ENCODE results near the gene DNAJB8. TPM values are rescaled to one million over a fixed set of nuclear protein-coding genes. Genes with fewer than 3 reads are reported as not detected.

Gene DNAJB8
- total and polyA plus RNA-seq, 9 of the 15 experiments (the other 6 are each of a cell fraction or from before 2014, with no cell fraction given), result not detected

GRCh38 chr3:128496602-128497304, 30.1 kb upstream of the DNAJB8 start (continued):
- TF ChIP-seq, protein P1, sequence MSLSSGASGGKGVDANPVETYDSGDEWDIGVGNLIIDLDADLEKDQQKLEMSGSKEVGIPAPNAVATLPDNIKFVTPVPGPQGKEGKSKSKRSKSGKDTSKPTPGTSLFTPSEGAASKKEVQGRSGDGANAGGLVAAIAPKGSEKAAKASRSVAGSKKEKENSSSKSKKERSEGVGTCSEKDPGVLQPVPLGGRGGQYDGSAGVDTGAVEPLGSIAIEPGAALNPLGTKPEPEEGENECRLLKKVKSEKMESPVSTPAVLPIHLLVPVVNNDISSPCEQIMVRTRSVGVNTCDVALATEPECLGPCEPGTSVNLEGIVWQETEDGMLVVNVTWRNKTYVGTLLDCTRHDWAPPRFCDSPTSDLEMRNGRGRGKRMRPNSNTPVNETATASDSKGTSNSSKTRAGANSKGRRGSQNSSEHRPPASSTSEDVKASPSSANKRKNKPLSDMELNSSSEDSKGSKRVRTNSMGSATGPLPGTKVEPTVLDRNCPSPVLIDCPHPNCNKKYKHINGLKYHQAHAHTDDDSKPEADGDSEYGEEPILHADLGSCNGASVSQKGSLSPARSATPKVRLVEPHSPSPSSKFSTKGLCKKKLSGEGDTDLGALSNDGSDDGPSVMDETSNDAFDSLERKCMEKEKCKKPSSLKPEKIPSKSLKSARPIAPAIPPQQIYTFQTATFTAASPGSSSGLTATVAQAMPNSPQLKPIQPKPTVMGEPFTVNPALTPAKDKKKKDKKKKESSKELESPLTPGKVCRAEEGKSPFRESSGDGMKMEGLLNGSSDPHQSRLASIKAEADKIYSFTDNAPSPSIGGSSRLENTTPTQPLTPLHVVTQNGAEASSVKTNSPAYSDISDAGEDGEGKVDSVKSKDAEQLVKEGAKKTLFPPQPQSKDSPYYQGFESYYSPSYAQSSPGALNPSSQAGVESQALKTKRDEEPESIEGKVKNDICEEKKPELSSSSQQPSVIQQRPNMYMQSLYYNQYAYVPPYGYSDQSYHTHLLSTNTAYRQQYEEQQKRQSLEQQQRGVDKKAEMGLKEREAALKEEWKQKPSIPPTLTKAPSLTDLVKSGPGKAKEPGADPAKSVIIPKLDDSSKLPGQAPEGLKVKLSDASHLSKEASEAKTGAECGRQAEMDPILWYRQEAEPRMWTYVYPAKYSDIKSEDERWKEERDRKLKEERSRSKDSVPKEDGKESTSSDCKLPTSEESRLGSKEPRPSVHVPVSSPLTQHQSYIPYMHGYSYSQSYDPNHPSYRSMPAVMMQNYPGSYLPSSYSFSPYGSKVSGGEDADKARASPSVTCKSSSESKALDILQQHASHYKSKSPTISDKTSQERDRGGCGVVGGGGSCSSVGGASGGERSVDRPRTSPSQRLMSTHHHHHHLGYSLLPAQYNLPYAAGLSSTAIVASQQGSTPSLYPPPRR (CRISPR knock-in tag; IDR thresholded peaks at IDR 0.05; ENCODE audit: borderline replicate concordance), result no peak
- TF ChIP-seq ZNF449 (CRISPR knock-in tag; IDR thresholded peaks at IDR 0.05) (no peak), ELF1 (tag; IDR thresholded peaks at IDR 0.05) (no peak), MEF2A (IDR thresholded peaks at IDR 0.05; ENCODE audit: control insufficient read depth, low read depth, low read length) (no peak), ZNF586 (CRISPR knock-in tag; conservative IDR thresholded peaks at IDR 0.05) (no peak), ZBTB49 (CRISPR knock-in tag; IDR thresholded peaks at IDR 0.05; ENCODE audit: borderline replicate concordance) (no peak), SAFB2 (IDR thresholded peaks at IDR 0.05; ENCODE audit: borderline replicate concordance, low read depth, low read length, severe bottlenecking) (no peak), ZNF76 (CRISPR knock-in tag; IDR thresholded peaks at IDR 0.05; ENCODE audit: borderline replicate concordance) (no peak), EZH2 (IDR thresholded peaks at IDR 0.05; ENCODE audit: borderline replicate concordance, low read depth, low read length) (no peak), ZZZ3 (IDR thresholded peaks at IDR 0.05) (no peak)
- TF ChIP-seq, protein P2, sequence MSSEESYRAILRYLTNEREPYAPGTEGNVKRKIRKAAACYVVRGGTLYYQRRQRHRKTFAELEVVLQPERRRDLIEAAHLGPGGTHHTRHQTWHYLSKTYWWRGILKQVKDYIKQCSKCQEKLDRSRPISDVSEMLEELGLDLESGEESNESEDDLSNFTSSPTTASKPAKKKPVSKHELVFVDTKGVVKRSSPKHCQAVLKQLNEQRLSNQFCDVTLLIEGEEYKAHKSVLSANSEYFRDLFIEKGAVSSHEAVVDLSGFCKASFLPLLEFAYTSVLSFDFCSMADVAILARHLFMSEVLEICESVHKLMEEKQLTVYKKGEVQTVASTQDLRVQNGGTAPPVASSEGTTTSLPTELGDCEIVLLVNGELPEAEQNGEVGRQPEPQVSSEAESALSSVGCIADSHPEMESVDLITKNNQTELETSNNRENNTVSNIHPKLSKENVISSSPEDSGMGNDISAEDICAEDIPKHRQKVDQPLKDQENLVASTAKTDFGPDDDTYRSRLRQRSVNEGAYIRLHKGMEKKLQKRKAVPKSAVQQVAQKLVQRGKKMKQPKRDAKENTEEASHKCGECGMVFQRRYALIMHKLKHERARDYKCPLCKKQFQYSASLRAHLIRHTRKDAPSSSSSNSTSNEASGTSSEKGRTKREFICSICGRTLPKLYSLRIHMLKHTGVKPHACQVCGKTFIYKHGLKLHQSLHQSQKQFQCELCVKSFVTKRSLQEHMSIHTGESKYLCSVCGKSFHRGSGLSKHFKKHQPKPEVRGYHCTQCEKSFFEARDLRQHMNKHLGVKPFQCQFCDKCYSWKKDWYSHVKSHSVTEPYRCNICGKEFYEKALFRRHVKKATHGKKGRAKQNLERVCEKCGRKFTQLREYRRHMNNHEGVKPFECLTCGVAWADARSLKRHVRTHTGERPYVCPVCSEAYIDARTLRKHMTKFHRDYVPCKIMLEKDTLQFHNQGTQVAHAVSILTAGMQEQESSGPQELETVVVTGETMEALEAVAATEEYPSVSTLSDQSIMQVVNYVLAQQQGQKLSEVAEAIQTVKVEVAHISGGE (CRISPR knock-in tag; IDR thresholded peaks at IDR 0.05), result peak in 1 of 3 experiments; percentile 82; a peak in 2 of 6 replicates

Data from K562 (cell line).